Keratinocyte (primary cell): ENCODE results near the gene MAP7.

Experiments
- CTCF ChIP-seq, 3 experiments: IDR thresholded peaks in 1 of 3; conservative IDR thresholded peaks in 1 of 3; optimal IDR thresholded peaks in 1 of 3; 2 replicates in 2 of 3; 3 replicates in 1 of 3; pipeline versions ENCODE3 to v1.5.1; 2011; ENCODE audit warnings: low read length in 3 of 3, mild to moderate bottlenecking in 3 of 3, moderate library complexity in 2 of 3, control low read depth in 1 of 3, inconsistent platforms in 1 of 3; ENCODE audit not compliant: insufficient read depth in 2 of 3; ENCODE audit errors: extremely low read depth in 1 of 3
- EZH2 ChIP-seq: IDR thresholded peaks from one replicate; pipeline ENCODE4 v1.6.1; 2012; ENCODE audit warnings: inconsistent platforms, mild to moderate bottlenecking, low read length, moderate library complexity

- TF ChIP-seq CTCF (optimal IDR thresholded peaks at IDR 0.05 in 1 of 3, IDR thresholded peaks at IDR 0.05 in 1 of 3, conservative IDR thresholded peaks at IDR 0.05 in 1 of 3; ENCODE audit: extremely low read depth in 1 of 3, insufficient read depth in 2 of 3, low read length in 3 of 3) (no peak), EZH2 (no peak)
Observed at GRCh38 chr6:136549300-136550044, 750 bp downstream of the MAP7 start.
